ENCODE measurements around the gene CDKL1.

The CDKL1 gene

DNA sequence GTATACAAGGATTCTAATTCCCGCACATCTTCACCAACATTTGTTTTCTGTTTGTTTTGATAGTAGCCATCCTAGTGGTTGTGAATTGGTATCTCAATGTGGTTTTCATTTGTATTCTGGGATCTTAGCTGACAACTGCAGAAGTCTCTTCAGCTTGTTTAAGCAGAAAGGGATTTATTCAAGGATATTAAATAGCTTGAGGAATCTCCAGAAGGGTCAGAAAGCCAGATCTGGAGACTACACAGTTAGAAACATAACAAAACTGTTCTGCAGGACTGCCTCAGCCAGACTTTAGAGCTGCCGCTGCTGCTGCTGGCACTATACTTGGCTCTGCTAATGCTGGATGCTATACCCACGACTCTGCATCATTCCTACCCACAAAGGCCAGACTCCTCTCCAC lies 13.4 kb upstream of the CDKL1 start:
- DNase-seq (ENCODE audit: insufficient read length, low spot score) (no peak), FAIRE-seq (no peak)
- TF ChIP-seq PAX5 (IDR thresholded peaks at IDR 0.05; ENCODE audit: insufficient read depth, low read length, severe bottlenecking) (no peak), POU2F2 (IDR thresholded peaks at IDR 0.05; ENCODE audit: low read depth, low read length) (no peak), SPI1 (IDR thresholded peaks at IDR 0.05; ENCODE audit: low read depth, low read length) (no peak), POLR2A (IDR thresholded peaks at IDR 0.05; ENCODE audit: low read depth, low read length) (no peak), POLR2AphosphoS5 (IDR thresholded peaks at IDR 0.05; ENCODE audit: low read depth, low read length) (no peak), TAF1 (IDR thresholded peaks at IDR 0.05; ENCODE audit: low read depth, low read length) (no peak)

- no peak for TF ChIP-seq TAF1 (IDR thresholded peaks at IDR 0.05; ENCODE audit: low read depth, low read length)
- TF ChIP-seq POLR2AphosphoS5 (IDR thresholded peaks at IDR 0.05; ENCODE audit: low read depth, low read length): no peak
- no peak for TF ChIP-seq SPI1 (IDR thresholded peaks at IDR 0.05; ENCODE audit: low read depth, low read length)
- TF ChIP-seq POU2F2 (IDR thresholded peaks at IDR 0.05; ENCODE audit: low read depth, low read length): no peak
- TF ChIP-seq POLR2A (IDR thresholded peaks at IDR 0.05; ENCODE audit: low read depth, low read length): no peak
- no peak for TF ChIP-seq PAX5 (IDR thresholded peaks at IDR 0.05; ENCODE audit: insufficient read depth, low read length, severe bottlenecking)
- FAIRE-seq (no peak), DNase-seq (ENCODE audit: insufficient read length, low spot score) (no peak)
Observed at GRCh38 chr14:50407111-50407812, 10.6 kb upstream of the CDKL1 start.

- no peak for FAIRE-seq
- no peak for DNase-seq (ENCODE audit: insufficient read length, low spot score)
- TF ChIP-seq POU2F2 (IDR thresholded peaks at IDR 0.05; ENCODE audit: low read depth, low read length): no peak
- TF ChIP-seq SPI1 (IDR thresholded peaks at IDR 0.05; ENCODE audit: low read depth, low read length): no peak
- no peak for TF ChIP-seq TAF1 (IDR thresholded peaks at IDR 0.05; ENCODE audit: low read depth, low read length)
- no peak for TF ChIP-seq POLR2A (IDR thresholded peaks at IDR 0.05; ENCODE audit: low read depth, low read length)
- no peak for TF ChIP-seq PAX5 (IDR thresholded peaks at IDR 0.05; ENCODE audit: insufficient read depth, low read length, severe bottlenecking)
- no peak for TF ChIP-seq POLR2AphosphoS5 (IDR thresholded peaks at IDR 0.05; ENCODE audit: low read depth, low read length)
Observed at GRCh38 chr14:50403419-50403818, 6.7 kb upstream of the CDKL1 start.

GRCh38 chr14:50402965-50403364 lies 6.3 kb upstream of the CDKL1 start:
- no peak for FAIRE-seq
- no peak for TF ChIP-seq PAX5 (IDR thresholded peaks at IDR 0.05; ENCODE audit: insufficient read depth, low read length, severe bottlenecking)
- no peak for TF ChIP-seq POLR2A (IDR thresholded peaks at IDR 0.05; ENCODE audit: low read depth, low read length)
- DNase-seq (ENCODE audit: insufficient read length, low spot score): no peak

GRCh38 chr14:50400461-50400860 lies 3.8 kb upstream of the CDKL1 start:
- DNase-seq (ENCODE audit: insufficient read length, low spot score): no peak
- TF ChIP-seq PAX5 (IDR thresholded peaks at IDR 0.05; ENCODE audit: insufficient read depth, low read length, severe bottlenecking) (no peak), POLR2AphosphoS5 (IDR thresholded peaks at IDR 0.05; ENCODE audit: low read depth, low read length) (no peak), POLR2A (IDR thresholded peaks at IDR 0.05; ENCODE audit: low read depth, low read length) (no peak), TAF1 (IDR thresholded peaks at IDR 0.05; ENCODE audit: low read depth, low read length) (no peak), POU2F2 (IDR thresholded peaks at IDR 0.05; ENCODE audit: low read depth, low read length) (no peak), SPI1 (IDR thresholded peaks at IDR 0.05; ENCODE audit: low read depth, low read length) (no peak)
- no peak for FAIRE-seq

GRCh38 chr14:50399251-50400032 lies 2.8 kb upstream of the CDKL1 start:
- no peak for FAIRE-seq
- no peak for DNase-seq (ENCODE audit: insufficient read length, low spot score)
- TF ChIP-seq TAF1 (IDR thresholded peaks at IDR 0.05; ENCODE audit: low read depth, low read length): no peak
- no peak for TF ChIP-seq PAX5 (IDR thresholded peaks at IDR 0.05; ENCODE audit: insufficient read depth, low read length, severe bottlenecking)
- no peak for TF ChIP-seq POLR2A (IDR thresholded peaks at IDR 0.05; ENCODE audit: low read depth, low read length)
- TF ChIP-seq SPI1 (IDR thresholded peaks at IDR 0.05; ENCODE audit: low read depth, low read length): no peak
- TF ChIP-seq POLR2AphosphoS5 (IDR thresholded peaks at IDR 0.05; ENCODE audit: low read depth, low read length): no peak
- no peak for TF ChIP-seq POU2F2 (IDR thresholded peaks at IDR 0.05; ENCODE audit: low read depth, low read length)

GRCh38 chr14:50398189-50398580 lies 1.5 kb upstream of the CDKL1 start:
- FAIRE-seq: no peak
- no peak for TF ChIP-seq POLR2A (IDR thresholded peaks at IDR 0.05; ENCODE audit: low read depth, low read length)
- no peak for DNase-seq (ENCODE audit: insufficient read length, low spot score)

- FAIRE-seq (no peak), DNase-seq (ENCODE audit: insufficient read length, low spot score) (no peak)
- TF ChIP-seq POLR2AphosphoS5 (IDR thresholded peaks at IDR 0.05; ENCODE audit: low read depth, low read length): no peak
- TF ChIP-seq PAX5 (IDR thresholded peaks at IDR 0.05; ENCODE audit: insufficient read depth, low read length, severe bottlenecking): no peak
- no peak for TF ChIP-seq POLR2A (IDR thresholded peaks at IDR 0.05; ENCODE audit: low read depth, low read length)
- no peak for TF ChIP-seq SPI1 (IDR thresholded peaks at IDR 0.05; ENCODE audit: low read depth, low read length)
- no peak for TF ChIP-seq TAF1 (IDR thresholded peaks at IDR 0.05; ENCODE audit: low read depth, low read length)
- TF ChIP-seq POU2F2 (IDR thresholded peaks at IDR 0.05; ENCODE audit: low read depth, low read length): no peak
Observed at GRCh38 chr14:50397390-50398188, 908 bp upstream of the CDKL1 start.

DNA sequence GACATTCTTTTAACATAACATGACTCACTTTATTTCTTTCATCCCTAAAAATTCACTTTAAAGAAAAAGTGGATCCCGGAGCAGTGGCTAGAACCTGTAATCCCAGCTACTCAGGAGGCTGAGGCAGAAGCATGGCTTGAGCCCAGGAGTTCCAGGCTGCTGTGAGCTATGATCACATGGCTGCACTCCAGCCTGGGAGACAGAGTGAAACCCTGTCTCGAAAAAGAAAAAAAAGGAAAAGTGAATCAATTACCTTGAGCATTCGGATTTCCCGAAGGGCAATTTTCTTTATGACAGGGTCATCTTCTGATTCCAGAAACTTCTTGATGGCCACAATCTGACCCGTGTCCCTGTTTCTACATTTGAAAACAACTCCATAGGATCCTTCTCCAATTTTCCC lies 1.2 kb downstream of the CDKL1 start:
- FAIRE-seq (no peak), DNase-seq (ENCODE audit: insufficient read length, low spot score) (no peak)
- TF ChIP-seq PAX5 (IDR thresholded peaks at IDR 0.05; ENCODE audit: insufficient read depth, low read length, severe bottlenecking) (no peak), TAF1 (IDR thresholded peaks at IDR 0.05; ENCODE audit: low read depth, low read length) (no peak), POLR2AphosphoS5 (IDR thresholded peaks at IDR 0.05; ENCODE audit: low read depth, low read length) (no peak), SPI1 (IDR thresholded peaks at IDR 0.05; ENCODE audit: low read depth, low read length) (no peak)

Data from GM12891 (cell line).